ENCODE data around the gene RHOT2. TPM values are rescaled to one million over a fixed set of nuclear protein-coding genes. Genes with fewer than 3 reads are reported as not detected.
"Not testable (repeated sequence)": the region's sequence is repeated elsewhere in the genome, so short reads cannot be mapped to it uniquely, and the experiment has no call there.

RHOT2 gene
- total RNA-seq, 1 experiment from 2014 or later: 66.2 TPM

GRCh38 chr16:683396-684070 lies 15.6 kb downstream of the RHOT2 start:
- no peak for DNase-seq
- Histone ChIP-seq H3K27ac (no peak overlapping the region), H3K36me3 (peaks cover 20% of the 10 kb centered on the region), H3K9me3 (replicated peaks) (no peaks in the 10 kb centered on the region), H3K27me3 (no peaks in the 10 kb centered on the region), H3K4me1 (peaks cover 17% of the 10 kb centered on the region), H3K4me3 (peak overlapping the region; percentile 56)

- H3K4me1 ChIP-seq: peaks cover 10% of the 10 kb centered on the region
- no peak within 1 kb of the TSS for H3K27ac ChIP-seq
- peak; percentile 96 to 97 for DNase-seq
- no peaks in the 10 kb centered on the region for H3K27me3 ChIP-seq
- H3K36me3 ChIP-seq: peaks cover 20% of the 10 kb centered on the region
- H3K4me3 ChIP-seq: peak within 1 kb of the TSS; percentile 56
- H3K9me3 ChIP-seq (replicated peaks): no peaks in the 10 kb centered on the region
These were observed 16.3 kb downstream of the RHOT2 start, which contains the start of gene JMJD8 for GRCh38 chr16:684071-684794. TSS of gene JMJD8 (minus strand) at chr16:684334. CDS start at chr16:684319, 15 bp downstream.

GRCh38 chr16:684961-685696 lies 17.2 kb downstream of the RHOT2 start:
- no peak for DNase-seq
- Histone ChIP-seq H3K27ac (no peak overlapping the region), H3K4me3 (no peak overlapping the region), H3K36me3 (peaks cover 20% of the 10 kb centered on the region), H3K27me3 (no peaks in the 10 kb centered on the region), H3K9me3 (replicated peaks) (no peaks in the 10 kb centered on the region), H3K4me1 (peaks cover 10% of the 10 kb centered on the region)

GRCh38 chr16:685967-686366 lies 18.0 kb downstream of the RHOT2 start:
- peak in 1 of 2 experiments; percentile 49 for DNase-seq
- H3K27me3 ChIP-seq: no peaks in the 10 kb centered on the region
- no peak overlapping the region for H3K4me3 ChIP-seq
- H3K4me1 ChIP-seq: peaks cover 10% of the 10 kb centered on the region
- no peaks in the 10 kb centered on the region for H3K9me3 ChIP-seq (replicated peaks)
- no peak overlapping the region for H3K27ac ChIP-seq
- peaks cover 20% of the 10 kb centered on the region for H3K36me3 ChIP-seq

- no peaks in the 10 kb centered on the region for H3K9me3 ChIP-seq (replicated peaks)
- peaks cover 5% of the 10 kb centered on the region for H3K4me1 ChIP-seq
- H3K27ac ChIP-seq: no peak overlapping the region
- no peak for DNase-seq
- H3K27me3 ChIP-seq: no peaks in the 10 kb centered on the region
- peaks cover 18% of the 10 kb centered on the region for H3K36me3 ChIP-seq
- H3K4me3 ChIP-seq: no peak overlapping the region
These were observed 18.7 kb downstream of the RHOT2 start for GRCh38 chr16:686459-687260.

- no peak for DNase-seq
- no peaks in the 10 kb centered on the region for H3K9me3 ChIP-seq (replicated peaks)
These were observed 19.6 kb downstream of the RHOT2 start for GRCh38 chr16:687499-687898.

GRCh38 chr16:689175-689897 lies 21.4 kb downstream of the RHOT2 start:
- peak overlapping the region; percentile 72 for H3K4me3 ChIP-seq
- H3K27ac ChIP-seq: peak overlapping the region; percentile 57; the same call in 1 of the 2 replicates
- no peak for DNase-seq
- no peaks in the 10 kb centered on the region for H3K4me1 ChIP-seq
- H3K27me3 ChIP-seq: no peaks in the 10 kb centered on the region
- peaks cover 3% of the 10 kb centered on the region; the same call in 1 of the 2 replicates for H3K36me3 ChIP-seq
- H3K9me3 ChIP-seq (replicated peaks): no peaks in the 10 kb centered on the region

More at GRCh38 chr16:687499-687898, 19.6 kb downstream of the RHOT2 start:
- H3K4me1 ChIP-seq: no peaks in the 10 kb centered on the region; the same call in 1 of the 2 replicates
- no peak overlapping the region for H3K27ac ChIP-seq
- H3K36me3 ChIP-seq: peaks cover 10% of the 10 kb centered on the region
- no peaks in the 10 kb centered on the region for H3K27me3 ChIP-seq
- H3K4me3 ChIP-seq: no peak overlapping the region

GRCh38 chr16:691242-691641 lies 23.3 kb downstream of the RHOT2 start:
- not testable (repeated sequence) for H3K4me1 ChIP-seq; H3K36me3 ChIP-seq; H3K27me3 ChIP-seq; H3K4me3 ChIP-seq; H3K9me3 ChIP-seq (replicated peaks); DNase-seq; H3K27ac ChIP-seq

GRCh38 chr16:692356-693108 lies 24.6 kb downstream of the RHOT2 start:
- Histone ChIP-seq H3K4me3 (no peak overlapping the region), H3K9me3 (replicated peaks) (no peaks in the 10 kb centered on the region), H3K27me3 (no peaks in the 10 kb centered on the region), H3K4me1 (no peaks in the 10 kb centered on the region), H3K36me3 (no peaks in the 10 kb centered on the region), H3K27ac (no peak overlapping the region)
- DNase-seq: no peak

- Histone ChIP-seq H3K4me1 (no peaks in the 10 kb centered on the region), H3K27me3 (no peaks in the 10 kb centered on the region), H3K36me3 (no peaks in the 10 kb centered on the region), H3K27ac (no peak overlapping the region), H3K9me3 (replicated peaks) (no peaks in the 10 kb centered on the region), H3K4me3 (no peak overlapping the region)
- DNase-seq: no peak
These were observed 25.4 kb downstream of the RHOT2 start for GRCh38 chr16:693364-693763.

- Histone ChIP-seq H3K36me3 (no peaks in the 10 kb centered on the region), H3K4me1 (no peaks in the 10 kb centered on the region), H3K27me3 (no peaks in the 10 kb centered on the region), H3K27ac (no peak overlapping the region), H3K9me3 (replicated peaks) (no peaks in the 10 kb centered on the region), H3K4me3 (no peak overlapping the region)
- no peak for DNase-seq
These were observed 25.8 kb downstream of the RHOT2 start for GRCh38 chr16:693766-694165.

- H3K36me3 ChIP-seq: no peaks in the 10 kb centered on the region
- no peak overlapping the region for H3K4me3 ChIP-seq
- DNase-seq: no peak
- no peaks in the 10 kb centered on the region for H3K4me1 ChIP-seq
- H3K27ac ChIP-seq: no peak overlapping the region
- no peaks in the 10 kb centered on the region for H3K27me3 ChIP-seq
- H3K9me3 ChIP-seq (replicated peaks): no peaks in the 10 kb centered on the region
These were observed 26.4 kb downstream of the RHOT2 start for GRCh38 chr16:694187-694862.

- Histone ChIP-seq H3K4me3 (no peak overlapping the region), H3K36me3 (no peaks in the 10 kb centered on the region), H3K27ac (no peak overlapping the region), H3K9me3 (replicated peaks) (no peaks in the 10 kb centered on the region), H3K4me1 (no peaks in the 10 kb centered on the region), H3K27me3 (no peaks in the 10 kb centered on the region)
- no peak for DNase-seq
These were observed 27.0 kb downstream of the RHOT2 start for GRCh38 chr16:694863-695354.
